Measurements from ENCODE around the gene ZNF441. TPM values are rescaled to one million over a fixed set of nuclear protein-coding genes. Genes with fewer than 3 reads are reported as not detected.

Gene ZNF441
- total and polyA plus RNA-seq, 2 of the 13 experiments (the other 11 are each of a cell fraction or from before 2014, with no cell fraction given) = 2.8 to 10.0 TPM

DNA sequence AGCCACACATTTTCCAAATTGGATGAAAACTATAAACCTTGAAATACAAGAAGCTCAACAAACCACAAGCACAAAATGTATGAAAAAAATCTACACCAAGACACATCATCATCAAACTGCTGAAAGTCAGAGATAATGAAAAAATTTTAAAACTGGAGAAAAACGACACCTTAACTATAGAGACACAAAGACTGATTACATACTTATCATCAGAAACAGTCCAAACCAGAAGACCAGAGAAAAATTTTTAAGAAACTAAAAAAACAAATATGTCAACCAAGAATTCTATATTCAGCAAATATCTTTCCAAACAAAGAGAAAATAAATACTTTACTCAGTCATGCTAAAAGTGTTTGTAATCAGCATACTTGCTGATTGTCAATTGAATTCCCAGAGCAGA is 19.5 kb upstream of the ZNF441 start:
- ATAC-seq = no peak
- H3K9me3 ChIP-seq (ENCODE audit: low read length) = peaks cover 8% of the 10 kb centered on the region
- intact Hi-C loops (cut with micrococcal nuclease; ENCODE audit: unreplicated experiment) = no loop called here
- H2AFZ ChIP-seq (ENCODE audit: low read length) = no peak overlapping the region
- TF ChIP-seq ZNF589 (CRISPR knock-in tag; conservative IDR thresholded peaks at IDR 0.05) (no peak), KDM4B (CRISPR knock-in tag; IDR thresholded peaks at IDR 0.05) (no peak), ZNF251 (CRISPR knock-in tag; IDR thresholded peaks at IDR 0.05) (no peak), ZNF44 (CRISPR knock-in tag; IDR thresholded peaks at IDR 0.05) (no peak)
- TF ChIP-seq, protein P1, sequence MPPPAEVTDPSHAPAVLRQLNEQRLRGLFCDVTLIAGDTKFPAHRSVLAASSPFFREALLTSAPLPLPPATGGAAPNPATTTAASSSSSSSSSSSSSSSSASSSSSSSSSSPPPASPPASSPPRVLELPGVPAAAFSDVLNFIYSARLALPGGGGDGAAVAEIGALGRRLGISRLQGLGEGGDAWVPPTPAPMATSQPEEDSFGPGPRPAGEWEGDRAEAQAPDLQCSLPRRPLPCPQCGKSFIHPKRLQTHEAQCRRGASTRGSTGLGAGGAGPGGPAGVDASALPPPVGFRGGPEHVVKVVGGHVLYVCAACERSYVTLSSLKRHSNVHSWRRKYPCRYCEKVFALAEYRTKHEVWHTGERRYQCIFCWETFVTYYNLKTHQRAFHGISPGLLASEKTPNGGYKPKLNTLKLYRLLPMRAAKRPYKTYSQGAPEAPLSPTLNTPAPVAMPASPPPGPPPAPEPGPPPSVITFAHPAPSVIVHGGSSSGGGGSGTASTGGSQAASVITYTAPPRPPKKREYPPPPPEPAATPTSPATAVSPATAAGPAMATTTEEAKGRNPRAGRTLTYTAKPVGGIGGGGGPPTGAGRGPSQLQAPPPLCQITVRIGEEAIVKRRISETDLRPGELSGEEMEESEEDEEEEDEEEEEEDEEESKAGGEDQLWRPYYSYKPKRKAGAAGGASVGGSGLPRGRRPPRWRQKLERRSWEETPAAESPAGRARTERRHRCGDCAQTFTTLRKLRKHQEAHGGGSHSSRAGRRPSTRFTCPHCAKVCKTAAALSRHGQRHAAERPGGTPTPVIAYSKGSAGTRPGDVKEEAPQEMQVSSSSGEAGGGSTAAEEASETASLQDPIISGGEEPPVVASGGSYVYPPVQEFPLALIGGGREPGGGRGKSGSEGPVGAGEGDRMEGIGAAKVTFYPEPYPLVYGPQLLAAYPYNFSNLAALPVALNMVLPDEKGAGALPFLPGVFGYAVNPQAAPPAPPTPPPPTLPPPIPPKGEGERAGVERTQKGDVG (CRISPR knock-in tag; IDR thresholded peaks at IDR 0.05; ENCODE audit: borderline replicate concordance) = no peak
- H3K4me2 ChIP-seq (ENCODE audit: low read depth, low read length) = no peak overlapping the region
- in situ Hi-C loops (cut with HindIII; ENCODE audit: extremely low pct_ligation_motif_present, low pct_unique_long_range_greater_than_20kb) = no loop called here
- H3K4me1 ChIP-seq (ENCODE audit: insufficient read depth, low read length) = no peaks in the 10 kb centered on the region
- 8% methylated on average over 1 of the region's 1 CpG for WGBS (ENCODE audit: low lambda C conversion rate)
- H3K36me3 ChIP-seq (replicated peaks in 1 of 2; ENCODE audit: control insufficient read depth in 1 of 2, insufficient read depth in 2 of 2, low read length in 2 of 2) = no peaks in the 10 kb centered on the region
- no peaks in the 10 kb centered on the region for H3K27me3 ChIP-seq (ENCODE audit: control insufficient read depth in 1 of 2, insufficient read depth in 2 of 2, low read length in 2 of 2)
- BruUV-seq (replicated peaks) = no TSS peak
- ChIA-PET POLR2A (interaction anchor here (0.6 kb wide), 1 partner anchor 178 kb away, joined by 3 read pairs; the partner anchor contains the start of gene ZNF700), CTCF (ENCODE audit: low intra/inter-chr PET ratio, low total read pairs) (no interaction called here)
- FAIRE-seq = no peak
- H3K9ac ChIP-seq (ENCODE audit: insufficient read depth, low read depth, low read length) = no peak overlapping the region
- H4K20me1 ChIP-seq (ENCODE audit: insufficient read depth, low read length) = no peaks in the 10 kb centered on the region
- no peaks in the 10 kb centered on the region for H3K79me2 ChIP-seq (ENCODE audit: insufficient read depth, low read length)
- no peak overlapping the region for H3K4me3 ChIP-seq (replicated peaks in 1 of 3; ENCODE audit: insufficient read depth in 1 of 3, low read depth in 2 of 3, low read length in 3 of 3)
- no peak overlapping the region for H3K27ac ChIP-seq (ENCODE audit: extremely low read length, insufficient read depth, low read length)
- no peak for DNase-seq (ENCODE audit: low spot score)

DNA sequence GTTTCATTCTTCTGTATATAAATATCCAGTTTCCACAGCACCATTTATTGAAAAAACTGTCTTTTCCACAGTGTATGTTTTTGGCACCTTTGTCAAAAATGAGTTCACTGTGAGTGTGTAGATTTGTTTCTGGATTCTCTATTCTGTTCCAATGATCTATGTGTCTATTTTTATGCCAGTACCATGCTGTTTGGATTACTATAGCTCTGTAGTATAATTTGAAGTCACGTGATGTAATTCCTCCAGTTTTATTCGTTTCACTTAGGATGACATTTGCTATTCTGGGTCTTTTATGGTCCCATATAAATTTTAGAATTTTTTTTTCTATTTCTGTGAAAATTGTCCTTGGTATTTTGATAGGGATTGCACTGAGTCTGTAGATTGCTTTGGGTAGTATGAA is 17.0 kb upstream of the ZNF441 start:
- Histone ChIP-seq H4K20me1 (ENCODE audit: insufficient read depth, low read length) (no peaks in the 10 kb centered on the region), H2AFZ (ENCODE audit: low read length) (no peak overlapping the region), H3K9ac (ENCODE audit: insufficient read depth, low read depth, low read length) (no peak overlapping the region), H3K27me3 (ENCODE audit: control insufficient read depth in 1 of 2, insufficient read depth in 2 of 2, low read length in 2 of 2) (0 out of 5 replicates have a peak, but pooled peaks cover 0 to 3% of the 10 kb centered on the region in 2 experiments), H3K27ac (ENCODE audit: extremely low read length, insufficient read depth, low read length) (no peak overlapping the region), H3K4me1 (ENCODE audit: insufficient read depth, low read length) (no peaks in the 10 kb centered on the region), H3K79me2 (ENCODE audit: insufficient read depth, low read length) (no peaks in the 10 kb centered on the region), H3K36me3 (replicated peaks in 1 of 2; ENCODE audit: control insufficient read depth in 1 of 2, insufficient read depth in 2 of 2, low read length in 2 of 2) (no peaks in the 10 kb centered on the region), H3K9me3 (ENCODE audit: low read length) (peaks cover 8% of the 10 kb centered on the region), H3K4me3 (replicated peaks in 1 of 3; ENCODE audit: insufficient read depth in 1 of 3, low read depth in 2 of 3, low read length in 3 of 3) (no peak overlapping the region), H3K4me2 (ENCODE audit: low read depth, low read length) (no peak overlapping the region)
- ChIA-PET CTCF (ENCODE audit: low intra/inter-chr PET ratio, low total read pairs) (no interaction called here), POLR2A (interaction anchor here (0.6 kb wide), 1 partner anchor 9 kb away, joined by 3 read pairs; no protein-coding TSS in a partner anchor)
- in situ Hi-C loops (cut with HindIII; ENCODE audit: extremely low pct_ligation_motif_present, low pct_unique_long_range_greater_than_20kb) (no loop called here), intact Hi-C loops (cut with micrococcal nuclease; ENCODE audit: unreplicated experiment) (no loop called here)
- WGBS (ENCODE audit: low lambda C conversion rate) = 3% methylated on average over 2 of the region's 2 CpGs
- ATAC-seq (no peak), FAIRE-seq (no peak), DNase-seq (ENCODE audit: low spot score) (no peak)
- no TSS peak for BruUV-seq (replicated peaks)
- peak; percentile 63; the same call in 1 of the 2 replicates for TF ChIP-seq RAD51 (IDR thresholded peaks at IDR 0.05; ENCODE audit: borderline replicate concordance)

Measured in HepG2 (cell line).